Adrenal gland (tissue), 5 donors: ENCODE data around the gene VGLL4.

Experiments used
- POLR2A ChIP-seq, 2 donors: fragments of 450-650 bp; IDR thresholded peaks; one replicate each; pipeline ENCODE4 v1.6.1; 2017; ENCODE audit warnings: antibody characterized with exemption in 2 of 2, mild to moderate bottlenecking in 2 of 2, moderate library complexity in 1 of 2
- TF ChIP-seq, protein P1 (sequence below), 6 experiments: fragments of 450-650 bp in 4 of 6; fragments of 200-600 bp in 2 of 6; sonication (generic) in 1 of 6; IDR thresholded peaks; 1 replicate in 5 of 6; 2 replicates in 1 of 6; pipeline versions ENCODE4 v1.5.1 to v1.8.0; 2016 to 2021; ENCODE audit warnings: antibody characterized with exemption in 6 of 6, mild to moderate bottlenecking in 2 of 6, moderate library complexity in 1 of 6
- donor health status: DM: no; HTN: no; CAD: no.

DNA sequence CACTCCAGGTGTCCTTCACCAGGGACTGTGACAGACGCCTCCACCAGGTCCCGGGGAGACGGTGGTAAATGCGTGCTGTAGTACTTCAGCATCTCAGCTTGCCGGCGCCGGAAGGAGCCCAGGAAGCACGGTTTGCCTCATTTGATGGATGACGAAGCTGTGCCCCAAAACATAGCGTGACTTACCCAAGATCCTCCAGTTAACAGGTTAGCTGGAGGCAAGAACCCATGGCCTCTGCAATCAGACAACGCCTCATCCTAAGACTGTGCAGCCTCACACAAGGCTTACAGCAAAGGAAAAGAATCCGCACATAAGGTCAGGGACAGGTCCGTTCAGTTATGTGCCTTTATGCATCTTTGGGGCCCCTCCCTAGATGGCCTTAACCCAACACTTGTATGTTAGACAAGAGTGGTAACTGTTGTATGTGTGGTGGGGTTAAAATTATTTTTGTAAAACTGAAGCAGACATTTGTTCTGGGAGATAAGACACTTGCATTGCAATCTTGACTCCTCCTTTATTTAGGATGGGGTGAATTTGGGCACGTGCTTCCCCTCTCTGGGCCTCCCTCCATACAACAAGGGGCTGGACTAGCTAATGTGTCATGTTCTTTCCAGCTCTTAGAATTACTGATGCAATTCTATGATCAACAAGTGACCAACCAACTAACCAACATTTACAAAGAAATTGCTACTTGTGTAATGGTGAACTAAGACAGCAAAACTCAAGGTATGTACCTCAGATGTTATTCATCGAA is 39.4 kb downstream of the VGLL4 start:
- TF ChIP-seq, protein P1, sequence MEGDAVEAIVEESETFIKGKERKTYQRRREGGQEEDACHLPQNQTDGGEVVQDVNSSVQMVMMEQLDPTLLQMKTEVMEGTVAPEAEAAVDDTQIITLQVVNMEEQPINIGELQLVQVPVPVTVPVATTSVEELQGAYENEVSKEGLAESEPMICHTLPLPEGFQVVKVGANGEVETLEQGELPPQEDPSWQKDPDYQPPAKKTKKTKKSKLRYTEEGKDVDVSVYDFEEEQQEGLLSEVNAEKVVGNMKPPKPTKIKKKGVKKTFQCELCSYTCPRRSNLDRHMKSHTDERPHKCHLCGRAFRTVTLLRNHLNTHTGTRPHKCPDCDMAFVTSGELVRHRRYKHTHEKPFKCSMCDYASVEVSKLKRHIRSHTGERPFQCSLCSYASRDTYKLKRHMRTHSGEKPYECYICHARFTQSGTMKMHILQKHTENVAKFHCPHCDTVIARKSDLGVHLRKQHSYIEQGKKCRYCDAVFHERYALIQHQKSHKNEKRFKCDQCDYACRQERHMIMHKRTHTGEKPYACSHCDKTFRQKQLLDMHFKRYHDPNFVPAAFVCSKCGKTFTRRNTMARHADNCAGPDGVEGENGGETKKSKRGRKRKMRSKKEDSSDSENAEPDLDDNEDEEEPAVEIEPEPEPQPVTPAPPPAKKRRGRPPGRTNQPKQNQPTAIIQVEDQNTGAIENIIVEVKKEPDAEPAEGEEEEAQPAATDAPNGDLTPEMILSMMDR (IDR thresholded peaks at IDR 0.05) = no peak
- no peak for TF ChIP-seq POLR2A (IDR thresholded peaks at IDR 0.05)
